Right atrium auricular region (tissue), 2 donors: ENCODE results near the gene PPFIA1. TPM values are rescaled to one million over a fixed set of nuclear protein-coding genes. Genes with fewer than 3 reads are reported as not detected.
A peak's percentile ranks its signal among the peaks of the same experiment; 100 is the strongest.

Experiments used
- DNase-seq: peaks from one replicate; pipeline ENCODE4 v3.0.0-alpha.2; 2019; ENCODE audit warnings: low spot score
- H3K27ac ChIP-seq, 2 donors: fragments of 200-600 bp; sonication (generic); 1 replicate in 1 of 2; 2 replicates in 1 of 2; pipeline ENCODE4 v1.5.1; 2016 to 2019
- H3K27me3 ChIP-seq, 2 donors: fragments of 200-600 bp; sonication (generic); one replicate each; pipeline versions ENCODE4 v1.5.1 to v1.6.0; 2017 to 2019
- H3K36me3 ChIP-seq: fragments of 200-600 bp; sonication (generic); one replicate; pipeline ENCODE4 v1.5.1; 2016
- H3K4me1 ChIP-seq, 2 donors: fragments of 200-600 bp; sonication (generic); one replicate each; pipeline versions ENCODE4 v1.5.1 to v1.6.0; 2017 to 2019
- H3K4me3 ChIP-seq, 2 donors: fragments of 200-600 bp; sonication (generic); 1 replicate in 1 of 2; 2 replicates in 1 of 2; pipeline ENCODE4 v1.5.1; 2017 to 2019; ENCODE audit warnings: mild to moderate bottlenecking in 1 of 2, moderate library complexity in 1 of 2
- H3K9me3 ChIP-seq, 2 donors: fragments of 200-600 bp; sonication (generic); one replicate each; pipeline ENCODE4 v1.5.1; 2019
- total RNA-seq, 2 donors: library from RNA; depleted of rRNA; stranded (reverse); fragments of >200 nt; gene quantifications; one replicate each; pipeline ENCODE4 v1.1.0, GENCODE V29; 2016
- TF ChIP-seq, protein P1 (sequence below), 2 donors: fragments of 200-600 bp; sonication (generic); IDR thresholded peaks; one replicate each; pipeline ENCODE4 v1.5.1; 2019; ENCODE audit warnings: antibody characterized with exemption in 2 of 2

The PPFIA1 gene
- total RNA-seq, 2 donors from 2014 or later, result 28.7 to 45.9 TPM

DNA sequence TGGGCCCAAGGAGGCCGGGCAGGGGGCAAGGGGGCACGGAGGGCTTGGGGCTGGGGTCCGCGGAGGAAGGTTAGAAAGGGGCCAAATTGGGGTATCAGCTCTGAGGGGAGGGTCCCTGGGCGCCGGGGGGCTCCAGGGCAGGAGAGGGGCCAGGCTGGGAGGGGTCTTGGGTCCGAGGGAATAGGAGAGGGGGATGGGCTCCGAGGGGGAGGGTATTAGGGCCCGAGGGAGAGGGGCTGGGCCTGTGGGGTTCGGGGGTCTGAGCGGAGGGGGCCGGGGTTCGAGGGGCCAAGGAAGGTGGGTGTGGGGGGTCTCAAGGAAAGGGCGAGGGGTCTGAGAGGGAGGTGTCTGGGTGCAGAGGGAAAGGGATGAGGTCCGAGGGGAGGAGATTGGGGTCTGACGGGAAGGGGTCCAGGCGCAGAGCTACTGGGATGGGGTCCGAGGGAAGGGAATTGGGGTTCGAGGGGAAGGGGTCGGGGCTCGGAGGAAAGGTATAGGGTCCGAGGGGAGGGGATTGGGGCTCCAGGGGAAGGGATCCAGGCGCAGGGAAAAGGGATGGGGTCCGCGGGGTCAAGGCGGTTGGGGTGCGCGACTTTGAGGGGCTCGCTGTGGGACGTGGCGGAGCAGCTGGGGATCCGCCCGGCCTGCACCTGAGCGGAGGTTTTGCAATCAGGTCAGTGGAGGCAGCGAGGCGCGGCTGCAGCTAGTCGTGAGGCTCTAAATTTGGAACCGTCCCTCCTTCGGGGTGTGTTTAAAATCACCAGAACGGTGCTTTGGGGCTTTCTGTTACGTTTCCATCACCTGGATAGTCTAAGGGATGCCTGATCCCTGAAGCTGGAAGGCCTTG is 128.6 kb downstream of the PPFIA1 start:
- Histone ChIP-seq H3K4me1 (peaks cover 0 to 29% of the 10 kb centered on the region in 2 donors), H3K36me3 (no peaks in the 10 kb centered on the region), H3K4me3 (peak overlapping the region; percentile 84 to 99), H3K27ac (peak overlapping the region; percentile 84 to 91), H3K9me3 (no peaks in the 10 kb centered on the region), H3K27me3 (no peaks in the 10 kb centered on the region)
- DNase-seq, result no peak
- TF ChIP-seq, protein P1, sequence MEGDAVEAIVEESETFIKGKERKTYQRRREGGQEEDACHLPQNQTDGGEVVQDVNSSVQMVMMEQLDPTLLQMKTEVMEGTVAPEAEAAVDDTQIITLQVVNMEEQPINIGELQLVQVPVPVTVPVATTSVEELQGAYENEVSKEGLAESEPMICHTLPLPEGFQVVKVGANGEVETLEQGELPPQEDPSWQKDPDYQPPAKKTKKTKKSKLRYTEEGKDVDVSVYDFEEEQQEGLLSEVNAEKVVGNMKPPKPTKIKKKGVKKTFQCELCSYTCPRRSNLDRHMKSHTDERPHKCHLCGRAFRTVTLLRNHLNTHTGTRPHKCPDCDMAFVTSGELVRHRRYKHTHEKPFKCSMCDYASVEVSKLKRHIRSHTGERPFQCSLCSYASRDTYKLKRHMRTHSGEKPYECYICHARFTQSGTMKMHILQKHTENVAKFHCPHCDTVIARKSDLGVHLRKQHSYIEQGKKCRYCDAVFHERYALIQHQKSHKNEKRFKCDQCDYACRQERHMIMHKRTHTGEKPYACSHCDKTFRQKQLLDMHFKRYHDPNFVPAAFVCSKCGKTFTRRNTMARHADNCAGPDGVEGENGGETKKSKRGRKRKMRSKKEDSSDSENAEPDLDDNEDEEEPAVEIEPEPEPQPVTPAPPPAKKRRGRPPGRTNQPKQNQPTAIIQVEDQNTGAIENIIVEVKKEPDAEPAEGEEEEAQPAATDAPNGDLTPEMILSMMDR (IDR thresholded peaks at IDR 0.05), result no peak

DNA sequence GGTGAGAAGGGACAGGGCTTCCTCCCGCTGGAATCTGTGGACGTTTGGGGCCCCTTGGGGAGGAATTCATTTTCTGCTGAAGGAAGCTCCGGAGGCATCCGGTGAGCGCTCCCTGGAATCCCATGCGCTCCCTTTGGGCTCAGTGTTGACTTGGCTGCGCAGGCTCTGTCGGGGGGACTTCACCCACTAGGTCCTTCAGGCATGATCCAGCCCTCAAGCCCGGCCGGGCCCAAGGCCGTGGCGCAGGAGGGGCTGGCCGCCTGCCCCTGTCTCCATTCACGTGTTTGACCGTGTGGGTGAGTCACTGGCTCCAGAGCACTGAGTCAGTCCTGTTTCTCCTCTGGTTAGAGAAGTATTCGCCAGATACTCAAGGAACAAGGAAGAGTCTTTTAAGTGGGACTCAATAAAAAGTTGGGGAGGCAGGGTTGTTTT is 129.2 kb downstream of the PPFIA1 start:
- DNase-seq, result peak; percentile 92
- no peaks in the 10 kb centered on the region for H3K9me3 ChIP-seq
- TF ChIP-seq, protein P1 (IDR thresholded peaks at IDR 0.05), result no peak
- H3K27ac ChIP-seq, result peak overlapping the region; percentile 84 to 91
- peak overlapping the region; percentile 84 to 99 for H3K4me3 ChIP-seq
- no peaks in the 10 kb centered on the region for H3K27me3 ChIP-seq
- peaks cover 0 to 29% of the 10 kb centered on the region in 2 donors for H3K4me1 ChIP-seq
- no peaks in the 10 kb centered on the region for H3K36me3 ChIP-seq

DNA sequence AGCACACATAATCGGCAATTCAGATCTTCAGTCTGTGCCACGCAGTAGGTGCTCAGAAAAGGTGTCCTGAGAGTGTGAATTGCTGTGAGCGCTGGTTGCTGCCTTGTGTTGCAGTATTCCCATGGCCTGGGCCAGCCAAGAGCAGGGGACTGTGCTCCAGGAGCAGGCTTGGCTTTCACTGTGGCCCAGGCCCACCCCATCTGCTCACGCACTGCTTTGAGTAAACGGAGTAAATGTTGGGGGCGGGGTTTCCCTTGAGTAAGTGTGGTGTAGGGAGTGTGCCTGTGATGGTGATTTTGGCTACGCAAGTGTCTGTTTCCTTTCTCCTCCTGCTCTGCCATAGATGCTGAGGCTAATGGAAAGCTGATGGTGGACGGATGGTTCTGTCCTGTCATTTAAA is 130.2 kb downstream of the PPFIA1 start:
- H3K9me3 ChIP-seq, result no peaks in the 10 kb centered on the region
- TF ChIP-seq, protein P1 (IDR thresholded peaks at IDR 0.05), result no peak
- no peaks in the 10 kb centered on the region for H3K27me3 ChIP-seq
- H3K4me3 ChIP-seq, result no peak overlapping the region
- peaks cover 7% of the 10 kb centered on the region for H3K36me3 ChIP-seq
- no peak for DNase-seq
- H3K4me1 ChIP-seq, result peaks cover 0 to 29% of the 10 kb centered on the region in 2 donors
- H3K27ac ChIP-seq, result peak overlapping the region in 1 of 2 donors; percentile 84

DNA sequence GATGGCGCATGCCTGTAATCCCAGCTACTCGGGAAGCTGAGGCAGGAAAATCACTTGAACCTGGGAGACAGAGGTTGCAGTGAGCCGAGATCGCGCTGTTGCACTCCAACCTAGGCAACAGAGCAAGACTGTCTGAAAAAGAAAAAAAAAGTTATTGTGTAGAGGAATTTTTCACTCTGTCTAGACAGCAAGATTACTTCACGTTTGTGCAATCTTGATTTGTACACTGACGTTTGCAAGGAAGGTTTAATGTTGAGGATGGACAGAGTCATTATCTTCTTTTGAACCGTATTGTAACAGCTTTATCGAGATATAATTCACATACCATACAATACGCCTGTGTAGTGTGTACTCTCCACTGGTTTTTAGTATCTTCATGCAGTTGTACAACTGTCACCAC is 131.5 kb downstream of the PPFIA1 start:
- no peak for DNase-seq

DNA sequence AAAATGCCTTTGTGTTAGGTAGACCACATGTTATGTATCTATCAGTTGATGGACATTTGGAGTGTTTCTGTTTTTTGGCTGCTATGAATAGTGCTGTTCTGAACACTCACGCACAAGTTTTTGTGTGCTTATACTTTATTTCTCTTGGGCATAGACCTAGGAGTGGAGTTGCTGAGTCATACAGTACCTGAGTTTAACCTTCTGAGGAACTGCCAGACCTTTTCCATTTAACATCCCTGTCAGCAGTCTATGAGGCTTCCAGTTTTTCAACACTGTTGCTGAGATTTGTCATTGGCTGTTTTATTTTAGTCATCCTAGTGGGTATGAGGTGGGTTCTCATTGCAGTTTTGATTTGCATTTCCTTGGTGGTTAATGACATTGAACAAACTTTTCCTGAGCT is 132.2 kb downstream of the PPFIA1 start:
- H3K27me3 ChIP-seq, result no peaks in the 10 kb centered on the region
- no peak overlapping the region for H3K27ac ChIP-seq
- H3K9me3 ChIP-seq, result no peaks in the 10 kb centered on the region
- TF ChIP-seq, protein P1 (IDR thresholded peaks at IDR 0.05), result no peak
- peaks cover 28% of the 10 kb centered on the region for H3K36me3 ChIP-seq
- no peak for DNase-seq
- peaks cover 0 to 24% of the 10 kb centered on the region in 2 donors for H3K4me1 ChIP-seq
- no peak overlapping the region for H3K4me3 ChIP-seq

More for the DNA sequence above, 131.5 kb downstream of the PPFIA1 start:
- no peak overlapping the region for H3K27ac ChIP-seq
- TF ChIP-seq, protein P1 (IDR thresholded peaks at IDR 0.05), result no peak
- H3K4me1 ChIP-seq, result peaks cover 0 to 29% of the 10 kb centered on the region in 2 donors
- peaks cover 21% of the 10 kb centered on the region for H3K36me3 ChIP-seq
- H3K27me3 ChIP-seq, result no peaks in the 10 kb centered on the region
- H3K4me3 ChIP-seq, result no peak overlapping the region
- no peaks in the 10 kb centered on the region for H3K9me3 ChIP-seq
